VCaP (cell line): ENCODE data around the gene WDFY4.

Experiments
- H3K27ac ChIP-seq: fragments of 450-650 bp; 2 replicates; pipeline ENCODE4 v1.5.1; 2017
- TF ChIP-seq, protein P1 (sequence below): fragments of 450-650 bp; conservative IDR thresholded peaks from 2 replicates; pipeline ENCODE4 v1.5.1; 2017; ENCODE audit warnings: mild to moderate bottlenecking, moderate library complexity

WDFY4 gene

DNA sequence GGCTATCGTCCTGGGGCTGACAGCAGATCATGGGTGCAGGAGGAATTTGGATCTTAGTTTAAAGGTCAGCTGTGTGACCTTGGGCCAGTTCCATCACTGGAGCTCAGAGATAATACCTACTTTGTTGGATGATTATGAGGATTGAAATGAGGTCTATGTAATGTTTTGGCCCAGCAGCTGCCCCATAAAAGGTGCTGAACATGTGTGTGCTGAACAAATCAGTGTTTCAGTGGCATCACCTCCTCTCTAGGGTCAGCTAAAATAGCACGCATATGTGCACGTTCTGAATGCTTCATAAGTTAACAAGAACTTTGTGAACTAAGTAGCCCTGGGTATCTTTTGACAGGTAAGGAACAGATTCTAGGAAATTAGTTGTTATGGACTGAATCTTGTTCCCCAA, 339.8 kb downstream of the WDFY4 start:
- H3K27ac ChIP-seq = no peak overlapping the region
- TF ChIP-seq, protein P1, sequence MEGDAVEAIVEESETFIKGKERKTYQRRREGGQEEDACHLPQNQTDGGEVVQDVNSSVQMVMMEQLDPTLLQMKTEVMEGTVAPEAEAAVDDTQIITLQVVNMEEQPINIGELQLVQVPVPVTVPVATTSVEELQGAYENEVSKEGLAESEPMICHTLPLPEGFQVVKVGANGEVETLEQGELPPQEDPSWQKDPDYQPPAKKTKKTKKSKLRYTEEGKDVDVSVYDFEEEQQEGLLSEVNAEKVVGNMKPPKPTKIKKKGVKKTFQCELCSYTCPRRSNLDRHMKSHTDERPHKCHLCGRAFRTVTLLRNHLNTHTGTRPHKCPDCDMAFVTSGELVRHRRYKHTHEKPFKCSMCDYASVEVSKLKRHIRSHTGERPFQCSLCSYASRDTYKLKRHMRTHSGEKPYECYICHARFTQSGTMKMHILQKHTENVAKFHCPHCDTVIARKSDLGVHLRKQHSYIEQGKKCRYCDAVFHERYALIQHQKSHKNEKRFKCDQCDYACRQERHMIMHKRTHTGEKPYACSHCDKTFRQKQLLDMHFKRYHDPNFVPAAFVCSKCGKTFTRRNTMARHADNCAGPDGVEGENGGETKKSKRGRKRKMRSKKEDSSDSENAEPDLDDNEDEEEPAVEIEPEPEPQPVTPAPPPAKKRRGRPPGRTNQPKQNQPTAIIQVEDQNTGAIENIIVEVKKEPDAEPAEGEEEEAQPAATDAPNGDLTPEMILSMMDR = no peak

DNA sequence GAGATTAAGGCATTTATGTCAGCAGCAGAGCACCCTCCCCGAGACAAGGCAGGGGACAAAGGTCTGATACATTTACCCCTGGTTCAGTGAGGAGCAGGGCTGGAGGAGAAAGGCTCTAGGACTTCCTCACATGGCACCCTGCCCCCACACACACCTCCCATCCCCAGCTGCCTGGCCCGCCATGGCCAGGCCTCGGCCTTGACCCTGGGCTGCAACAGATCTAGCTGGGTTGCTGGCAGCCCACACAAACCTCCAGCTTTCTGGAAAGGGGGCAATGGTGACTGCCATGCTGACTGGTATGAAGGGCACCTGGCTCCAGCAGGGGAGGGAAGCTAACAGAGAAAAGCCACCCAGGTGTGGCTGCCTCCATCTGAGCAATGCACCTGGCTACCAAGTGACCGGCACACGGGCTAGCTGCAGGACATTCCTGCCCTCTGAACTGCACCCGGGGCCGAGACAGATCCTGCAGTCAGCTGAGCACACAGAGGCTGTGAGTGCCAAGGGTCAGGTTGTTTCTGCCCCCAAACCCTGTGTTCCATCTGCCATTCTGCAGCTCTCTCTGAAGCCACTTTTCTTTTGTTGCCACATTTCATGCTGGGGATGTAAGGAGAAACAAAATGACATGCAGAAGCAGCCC, 340.8 kb downstream of the WDFY4 start:
- no peak overlapping the region for H3K27ac ChIP-seq
- TF ChIP-seq, protein P1 = no peak

DNA sequence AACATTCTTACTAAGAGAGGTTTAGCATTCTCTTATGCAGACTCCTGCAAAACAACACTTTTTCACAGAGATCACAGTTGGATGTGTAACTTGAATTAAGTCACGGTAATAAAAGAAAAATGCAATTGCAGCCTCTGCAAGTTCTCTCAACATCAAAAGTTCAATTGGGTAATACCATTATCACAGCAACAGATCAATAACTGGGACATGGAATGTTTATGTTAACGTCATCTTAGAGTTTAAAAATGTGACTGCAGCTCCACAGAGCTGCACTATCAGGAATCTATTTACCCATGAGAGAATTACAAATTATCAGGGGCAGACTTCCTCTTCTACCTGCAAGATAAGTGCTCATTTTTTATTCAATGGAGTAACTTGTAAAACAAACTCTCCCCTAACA, 344.0 kb downstream of the WDFY4 start:
- H3K27ac ChIP-seq = no peak overlapping the region
- TF ChIP-seq, protein P1 = no peak

DNA sequence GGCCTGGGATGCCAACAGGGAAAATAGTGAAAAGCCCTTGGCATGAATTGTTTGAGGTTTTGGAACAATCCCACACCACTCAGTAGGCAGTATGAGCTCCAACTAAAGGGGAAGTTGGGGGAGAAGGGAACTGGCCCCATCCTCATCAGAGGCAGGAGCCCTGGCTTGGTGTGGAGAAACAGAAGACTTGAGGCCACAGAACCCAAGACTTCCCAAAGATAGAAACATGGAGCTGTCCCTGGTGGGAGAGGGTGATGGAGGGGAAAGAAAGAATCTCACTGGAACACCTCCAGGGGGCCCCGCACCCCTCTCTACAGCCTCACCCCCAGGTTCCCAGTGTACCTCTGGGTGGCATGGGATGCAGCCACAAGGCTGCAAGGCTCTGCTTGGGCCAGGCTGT, 345.0 kb downstream of the WDFY4 start:
- no peak overlapping the region for H3K27ac ChIP-seq
- TF ChIP-seq, protein P1 = no peak
